Stimulated activated CD4-positive, alpha-beta T cell treated with anti-CD3 and anti-CD28 coated beads, Interleukin-1b, Interleukin-23, amount 100 ng/mL, for 48 hours (primary cell): ENCODE results near the gene ZNF862.

Experiments
- DNase-seq: peaks from one replicate; pipeline ENCODE4 v3.0.0-alpha.2; 2020

ZNF862 gene

GRCh38 chr7:149846436-149847046, 8.4 kb downstream of the ZNF862 start:
- no peak for DNase-seq

GRCh38 chr7:149849174-149849573, 11.0 kb downstream of the ZNF862 start:
- no peak for DNase-seq

DNA sequence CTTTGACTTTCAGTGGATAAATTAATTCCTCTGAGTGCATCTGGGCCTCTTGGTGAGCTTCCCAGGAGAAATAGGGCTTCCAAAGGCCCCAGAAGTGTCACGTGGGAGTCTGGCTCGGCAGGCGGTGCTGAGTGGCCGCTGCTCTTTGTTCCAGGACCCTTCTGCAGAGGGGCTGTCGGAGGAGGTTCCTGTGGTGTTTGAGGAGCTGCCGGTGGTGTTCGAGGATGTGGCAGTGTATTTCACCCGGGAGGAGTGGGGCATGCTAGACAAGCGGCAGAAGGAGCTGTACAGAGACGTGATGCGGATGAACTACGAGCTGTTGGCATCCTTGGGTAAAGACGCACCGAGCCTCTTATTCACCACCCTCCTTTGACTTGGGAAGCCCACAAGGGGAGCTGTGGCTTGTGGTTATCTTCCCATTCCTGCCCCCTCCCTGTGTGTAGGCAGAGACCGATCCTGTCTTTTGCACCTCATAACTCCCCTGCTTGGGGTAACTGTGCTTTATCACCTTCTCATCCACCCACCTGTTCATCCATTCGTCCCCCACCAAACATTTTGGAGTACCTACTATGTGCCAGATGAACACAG, 11.9 kb downstream of the ZNF862 start:
- DNase-seq: no peak

- no peak for DNase-seq
These were observed 12.5 kb downstream of the ZNF862 start for GRCh38 chr7:149850716-149851115.

- no peak for DNase-seq
These were observed 13.3 kb downstream of the ZNF862 start for GRCh38 chr7:149851449-149851848.

DNA sequence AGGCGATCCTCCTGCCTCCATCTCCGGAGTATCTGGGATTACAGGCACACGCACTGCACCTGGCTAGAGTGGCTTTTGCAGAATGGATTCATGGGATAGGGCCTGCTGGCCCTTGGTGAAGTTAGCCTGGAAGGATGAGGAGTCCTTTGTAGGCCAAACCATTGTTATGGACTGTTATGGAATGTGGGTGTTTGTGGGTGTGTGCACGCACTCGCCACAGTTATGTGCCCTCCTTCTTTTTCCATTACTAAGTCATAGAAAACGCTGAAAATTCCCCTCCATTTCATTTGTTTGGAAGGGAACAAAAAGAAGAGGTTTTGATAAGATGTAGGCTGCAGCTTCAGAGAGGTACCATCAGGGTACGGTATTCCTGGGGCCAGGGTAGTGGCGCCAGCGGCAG, 15.0 kb downstream of the ZNF862 start:
- no peak for DNase-seq

GRCh38 chr7:149854611-149855360, 16.6 kb downstream of the ZNF862 start:
- peak; percentile 22 for DNase-seq

GRCh38 chr7:149855361-149856305, 17.5 kb downstream of the ZNF862 start:
- DNase-seq: no peak

DNA sequence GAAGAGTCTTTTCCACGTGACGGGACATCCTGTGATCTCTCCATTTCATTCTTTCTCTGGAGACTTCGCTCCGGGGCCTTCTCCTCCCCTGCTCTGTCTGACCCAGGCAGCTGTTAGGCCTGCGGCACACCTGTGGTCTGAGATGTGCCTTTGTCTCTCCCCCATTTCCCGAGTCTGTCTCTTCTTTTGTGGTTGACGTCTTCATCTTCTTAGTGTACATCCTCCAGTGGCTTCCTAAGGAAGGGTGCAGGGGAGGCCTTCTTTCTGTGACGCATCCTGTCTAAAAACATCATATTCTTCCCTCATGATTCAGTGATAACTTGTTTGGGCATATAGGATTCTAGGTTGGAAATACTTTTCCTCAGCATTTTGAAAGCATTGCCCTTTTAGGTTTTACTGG, 18.4 kb downstream of the ZNF862 start:
- DNase-seq: no peak

- DNase-seq: no peak
These were observed 21.2 kb downstream of the ZNF862 start for GRCh38 chr7:149859369-149859768.

GRCh38 chr7:149859876-149860275, 21.7 kb downstream of the ZNF862 start:
- DNase-seq: no peak

DNA sequence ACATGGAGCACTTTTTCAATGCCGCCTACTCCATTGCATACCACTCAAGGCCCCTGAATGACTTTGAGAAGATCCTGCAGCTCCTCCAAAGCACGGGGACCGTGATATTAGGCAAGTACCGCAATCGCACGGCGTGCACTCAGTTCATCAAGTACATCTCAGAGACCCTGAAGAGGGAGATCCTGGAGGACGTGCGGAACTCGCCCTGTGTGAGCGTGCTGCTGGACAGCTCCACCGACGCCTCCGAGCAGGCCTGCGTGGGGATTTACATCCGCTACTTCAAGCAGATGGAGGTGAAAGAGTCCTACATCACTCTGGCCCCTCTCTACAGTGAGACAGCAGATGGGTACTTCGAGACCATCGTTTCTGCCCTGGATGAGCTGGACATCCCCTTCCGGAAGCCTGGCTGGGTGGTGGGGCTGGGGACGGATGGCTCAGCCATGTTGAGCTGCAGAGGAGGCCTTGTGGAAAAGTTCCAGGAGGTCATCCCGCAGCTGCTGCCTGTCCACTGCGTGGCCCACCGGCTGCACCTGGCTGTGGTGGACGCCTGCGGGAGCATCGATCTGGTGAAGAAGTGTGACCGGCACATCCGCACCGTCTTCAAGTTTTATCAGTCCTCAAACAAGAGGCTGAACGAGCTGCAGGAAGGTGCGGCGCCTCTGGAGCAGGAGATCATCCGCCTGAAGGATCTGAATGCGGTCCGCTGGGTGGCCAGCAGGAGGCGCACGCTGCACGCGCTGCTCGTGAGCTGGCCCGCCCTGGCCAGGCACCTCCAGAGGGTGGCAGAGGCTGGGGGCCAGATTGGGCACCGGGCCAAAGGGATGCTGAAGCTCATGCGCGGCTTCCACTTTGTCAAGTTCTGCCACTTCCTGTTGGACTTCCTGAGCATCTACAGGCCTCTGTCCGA, 22.9 kb downstream of the ZNF862 start:
- peak; percentile 29 for DNase-seq

- no peak for DNase-seq
These were observed 23.5 kb downstream of the ZNF862 start for GRCh38 chr7:149861728-149862045.

GRCh38 chr7:149862156-149862555, 24.0 kb downstream of the ZNF862 start:
- no peak for DNase-seq

- DNase-seq: no peak
These were observed 25.3 kb downstream of the ZNF862 start for GRCh38 chr7:149863500-149863899.

GRCh38 chr7:149864023-149864422, 25.8 kb downstream of the ZNF862 start:
- no peak for DNase-seq

GRCh38 chr7:149864751-149865150, 26.6 kb downstream of the ZNF862 start:
- no peak for DNase-seq

DNA sequence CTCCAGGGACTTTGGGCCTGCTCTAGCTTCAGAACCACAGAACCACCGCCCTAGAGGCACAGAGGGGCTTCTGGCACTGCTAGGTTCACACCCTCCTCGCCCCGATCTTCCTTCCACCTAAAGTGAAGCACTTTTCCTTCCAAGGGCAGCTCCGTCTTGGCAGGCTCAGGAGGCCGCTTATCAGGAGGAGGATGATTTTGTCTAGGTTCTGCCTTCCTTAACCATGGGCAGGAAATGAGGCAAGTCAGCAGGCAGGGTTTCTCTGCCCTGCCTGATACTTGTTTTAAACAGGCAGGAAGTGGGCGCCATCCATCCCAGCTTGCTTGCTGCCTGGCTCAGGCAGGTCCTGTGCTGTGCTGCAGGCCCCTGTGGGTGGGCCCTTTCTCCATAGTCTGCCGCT, 27.3 kb downstream of the ZNF862 start:
- peak; percentile 48 for DNase-seq

GRCh38 chr7:149866139-149866778, 28.1 kb downstream of the ZNF862 start:
- no peak for DNase-seq

GRCh38 chr7:149866779-149867447, 28.7 kb downstream of the ZNF862 start:
- DNase-seq: no peak
